ENCODE measurements around the gene ABI3. TPM values are rescaled to one million over a fixed set of nuclear protein-coding genes. Genes with fewer than 3 reads are reported as not detected.

Gene ABI3
- total and polyA plus RNA-seq, 8 donors = 6.5 to 23.8 (median 9.9) TPM

- Histone ChIP-seq H3K27me3 (peaks cover 20 to 57% of the 10 kb centered on the region in 2 donors), H3K36me3 (peaks cover 0 to 8% of the 10 kb centered on the region in 2 donors), H3K4me1 (peaks cover 4 to 83% of the 10 kb centered on the region in 2 donors), H3K27ac (peak overlapping the region in 1 of 2 donors; percentile 91), H3K9me3 (no peaks in the 10 kb centered on the region), H3K4me3 (no peak overlapping the region)
- DNase-seq (peak in 1 of 4 donors; percentile 76), ATAC-seq (no peak)
- TF ChIP-seq CTCF (IDR thresholded peaks at IDR 0.05) = no peak
- intact Hi-C loops (cut with DNase I) = loop anchor here in 1 of 2 donors (5.0 kb wide), 1 partner anchor 38 kb away; no protein-coding TSS in a partner anchor
Measured at GRCh38 chr17:49219987-49220386, 9.5 kb downstream of the ABI3 start.

GRCh38 chr17:49223168-49223516, 12.6 kb downstream of the ABI3 start:
- peaks cover 0 to 57% of the 10 kb centered on the region in 2 donors for H3K4me1 ChIP-seq
- H3K27me3 ChIP-seq = peaks cover 27 to 81% of the 10 kb centered on the region in 2 donors
- H3K4me3 ChIP-seq = no peak overlapping the region
- ATAC-seq = no peak
- H3K9me3 ChIP-seq = no peaks in the 10 kb centered on the region
- TF ChIP-seq CTCF (IDR thresholded peaks at IDR 0.05) = no peak
- no peak for DNase-seq
- H3K27ac ChIP-seq = no peak overlapping the region
- H3K36me3 ChIP-seq = peaks cover 0 to 8% of the 10 kb centered on the region in 2 donors
- intact Hi-C loops (cut with DNase I) = loop anchor here in 1 of 2 donors (5.0 kb wide), 1 partner anchor 41 kb away; no protein-coding TSS in a partner anchor

GRCh38 chr17:49223517-49224197, 13.2 kb downstream of the ABI3 start:
- H3K9me3 ChIP-seq = no peaks in the 10 kb centered on the region
- H3K36me3 ChIP-seq = peaks cover 0 to 8% of the 10 kb centered on the region in 2 donors
- H3K4me1 ChIP-seq = peaks cover 0 to 52% of the 10 kb centered on the region in 2 donors
- DNase-seq (peak in 3 of 4 donors; percentile 32 to 91 (median 55)), ATAC-seq (peak; percentile 56)
- no peak overlapping the region for H3K27ac ChIP-seq
- H3K27me3 ChIP-seq = peaks cover 27 to 85% of the 10 kb centered on the region in 2 donors
- TF ChIP-seq CTCF (IDR thresholded peaks at IDR 0.05) = peak; percentile 83 to 91
- intact Hi-C loops (cut with DNase I) = loop anchor here in 1 of 2 donors (5.0 kb wide), 1 partner anchor 41 kb away; no protein-coding TSS in a partner anchor
- H3K4me3 ChIP-seq = peak overlapping the region in 1 of 2 donors; percentile 30

GRCh38 chr17:49224198-49224996, 13.9 kb downstream of the ABI3 start:
- H3K27me3 ChIP-seq = peaks cover 28 to 83% of the 10 kb centered on the region in 2 donors
- no peaks in the 10 kb centered on the region for H3K9me3 ChIP-seq
- no peak for TF ChIP-seq CTCF (IDR thresholded peaks at IDR 0.05)
- peak overlapping the region in 1 of 2 donors; percentile 30 for H3K4me3 ChIP-seq
- peaks cover 0 to 8% of the 10 kb centered on the region in 2 donors for H3K36me3 ChIP-seq
- H3K4me1 ChIP-seq = peaks cover 0 to 46% of the 10 kb centered on the region in 2 donors
- intact Hi-C loops (cut with DNase I) = loop anchor here in 1 of 2 donors (5.0 kb wide), 1 partner anchor 42 kb away; no protein-coding TSS in a partner anchor
- peak in 2 of 4 donors; percentile 35 to 90 for DNase-seq
- ATAC-seq = peak; percentile 28
- H3K27ac ChIP-seq = no peak overlapping the region

GRCh38 chr17:49224997-49225337, 14.5 kb downstream of the ABI3 start:
- H3K27me3 ChIP-seq = peaks cover 33 to 83% of the 10 kb centered on the region in 2 donors
- no peak for ATAC-seq

More at GRCh38 chr17:49224997-49225337, 14.5 kb downstream of the ABI3 start:
- peaks cover 0 to 6% of the 10 kb centered on the region in 2 donors for H3K36me3 ChIP-seq
- no peak overlapping the region for H3K27ac ChIP-seq
- peaks cover 4 to 46% of the 10 kb centered on the region in 2 donors for H3K4me1 ChIP-seq
- no peak for TF ChIP-seq CTCF (IDR thresholded peaks at IDR 0.05)
- no peak for DNase-seq
- peak overlapping the region in 1 of 2 donors; percentile 30 for H3K4me3 ChIP-seq
- no peaks in the 10 kb centered on the region for H3K9me3 ChIP-seq
- intact Hi-C loops (cut with DNase I) = loop anchor here in 1 of 2 donors (5.0 kb wide), 1 partner anchor 43 kb away; no protein-coding TSS in a partner anchor
